Measurements from ENCODE around the gene FBXO2.

DNA sequence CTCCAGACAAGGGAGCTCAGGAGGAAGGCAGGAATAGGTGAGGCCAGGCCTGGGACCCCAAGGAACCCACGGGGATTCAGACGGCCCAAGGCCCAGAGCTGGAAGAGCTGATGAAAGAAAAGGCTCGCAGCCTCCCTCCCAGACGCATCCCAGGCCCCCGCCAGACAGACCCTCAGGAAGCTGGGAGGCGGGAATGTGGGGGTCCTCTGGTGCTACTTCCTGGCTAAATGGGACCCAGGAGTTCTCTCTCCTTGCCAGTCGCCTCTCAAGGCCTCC lies 430 bp downstream of the FBXO2 start:
- TF ChIP-seq CTCF (IDR thresholded peaks at IDR 0.05; ENCODE audit: borderline replicate concordance, extremely low read depth, low read length, poor library complexity, severe bottlenecking), result no peak
- no peak for TF ChIP-seq EZH2 (IDR thresholded peaks at IDR 0.05; ENCODE audit: borderline replicate concordance, low read depth, low read length, severe bottlenecking)
